Tibial nerve (tissue), 4 donors: ENCODE data around the gene BAIAP2L2.

Source experiments
- CTCF ChIP-seq, 5 experiments: fragments of 200-600 bp in 3 of 5; fragments of 450-650 bp in 2 of 5; sonication (generic) in 3 of 5; IDR thresholded peaks; one replicate each; pipeline ENCODE4 v1.5.1; 2016 to 2019; ENCODE audit warnings: antibody characterized with exemption in 5 of 5, mild to moderate bottlenecking in 3 of 5, moderate library complexity in 2 of 5
- EP300 ChIP-seq, 2 donors: sonication (generic); formaldehyde crosslinking; IDR thresholded peaks; one replicate each; pipeline ENCODE4 v1.6.1; 2017; ENCODE audit warnings: antibody characterized with exemption in 2 of 2, mild to moderate bottlenecking in 1 of 2
- POLR2A ChIP-seq, 2 donors: fragments of 450-650 bp; IDR thresholded peaks; one replicate each; pipeline ENCODE4 v1.6.1; 2017; ENCODE audit warnings: antibody characterized with exemption in 2 of 2, mild to moderate bottlenecking in 2 of 2, moderate library complexity in 2 of 2

- TF ChIP-seq CTCF (IDR thresholded peaks at IDR 0.05) (no peak), POLR2A (IDR thresholded peaks at IDR 0.05) (no peak), EP300 (IDR thresholded peaks at IDR 0.05) (no peak)
Measured at GRCh38 chr22:38107692-38108515, 2.6 kb downstream of the BAIAP2L2 start.
